ENCODE results near the gene EXTL2. TPM values are rescaled to one million over a fixed set of nuclear protein-coding genes. Genes with fewer than 3 reads are reported as not detected.

The EXTL2 gene
- total RNA-seq, 1 experiment from 2014 or later = 37.9 TPM

DNA sequence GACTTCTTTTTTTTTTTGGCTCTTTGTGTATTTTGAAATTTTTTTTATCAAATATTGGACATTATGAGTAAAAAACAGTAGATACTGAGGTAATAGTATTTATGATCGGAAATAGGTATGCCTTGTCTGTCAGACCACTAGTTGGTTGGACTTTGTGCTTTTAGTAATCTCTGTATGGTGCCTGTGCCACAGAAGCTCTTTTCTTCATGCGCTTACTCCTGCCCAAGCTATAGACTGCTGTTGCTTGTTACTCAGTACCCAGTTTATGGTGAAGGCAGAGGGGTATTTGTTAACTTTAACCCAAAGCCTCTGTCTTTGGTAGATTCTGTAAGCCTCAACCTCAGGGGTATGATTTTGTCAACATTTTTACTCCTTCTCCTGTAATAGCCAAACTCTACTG is 9.9 kb upstream of the EXTL2 start:
- H3K4me1 ChIP-seq (ENCODE audit: insufficient read depth, low read length) = no peaks in the 10 kb centered on the region
- no peak overlapping the region for H2AK5ac ChIP-seq (ENCODE audit: insufficient read length, low read length)
- H3K27me3 ChIP-seq (ENCODE audit: insufficient read depth, low read length) = no peaks in the 10 kb centered on the region
- no peak overlapping the region for H4K5ac ChIP-seq (ENCODE audit: insufficient read length, low read depth, low read length)
- no peak overlapping the region for H3K4me2 ChIP-seq (ENCODE audit: insufficient read depth, insufficient read length, low read length)
- H3K4ac ChIP-seq (ENCODE audit: low read depth, low read length) = no peak overlapping the region
- H2BK12ac ChIP-seq (ENCODE audit: insufficient read length, low read depth, low read length) = no peak overlapping the region
- Mint-ChIP-seq H3K4me3 (no peak overlapping the region), H3K27me3 (ENCODE audit: low read depth) (no peaks in the 10 kb centered on the region), H3K9me3 (peaks cover 0 to 3% of the 10 kb centered on the region in 2 experiments; a peak in 2 of 5 replicates), H3K27ac (no peak overlapping the region), H3K36me3 (ENCODE audit: insufficient read depth in 1 of 3, low read depth in 3 of 3) (peaks cover 23 to 54% (median 52%) of the 10 kb centered on the region in 3 experiments; a peak in 6 of 7 replicates), H3K4me1 (no peaks in the 10 kb centered on the region)
- no peak overlapping the region for H2BK120ac ChIP-seq (ENCODE audit: low read depth, low read length, poor library complexity, severe bottlenecking)
- no peak overlapping the region for H3K9ac ChIP-seq (ENCODE audit: extremely low read depth, insufficient read length, low read length)
- H4K91ac ChIP-seq (ENCODE audit: insufficient read length, low read depth, low read length) = no peak overlapping the region
- H2BK15ac ChIP-seq (ENCODE audit: low read depth, low read length) = no peak overlapping the region
- no peak overlapping the region for H2AFZ ChIP-seq (ENCODE audit: low read length)
- H3K18ac ChIP-seq (ENCODE audit: insufficient read length, low read depth, low read length) = no peak overlapping the region
- H3T11ph ChIP-seq (ENCODE audit: low read length) = no peak overlapping the region
- H3K23me2 ChIP-seq (ENCODE audit: insufficient read length, low read depth, low read length, poor library complexity, severe bottlenecking) = no peaks in the 10 kb centered on the region
- H3K56ac ChIP-seq (ENCODE audit: insufficient read length, low read depth, low read length) = no peak overlapping the region
- H3K27ac ChIP-seq (ENCODE audit: insufficient read length, low read depth, low read length) = no peak overlapping the region
- H3K23ac ChIP-seq (ENCODE audit: insufficient read length, low read depth, low read length) = no peak overlapping the region
- H3K14ac ChIP-seq (ENCODE audit: insufficient read depth, low read length) = no peak overlapping the region
- H4K8ac ChIP-seq (replicated peaks; ENCODE audit: insufficient read length, low read depth, low read length) = no peak overlapping the region
- H3K9me3 ChIP-seq (ENCODE audit: control insufficient read depth, low read depth, low read length) = no peaks in the 10 kb centered on the region
- peaks cover 3% of the 10 kb centered on the region for H3K79me1 ChIP-seq (ENCODE audit: insufficient read depth, low read depth, low read length, poor library complexity, severe bottlenecking)
- peaks cover 2% of the 10 kb centered on the region; the same call in 1 of the 2 replicates for H3K79me2 ChIP-seq (ENCODE audit: insufficient read depth, low read length)
- DNase-seq = no peak
- H4K20me1 ChIP-seq (ENCODE audit: control insufficient read depth, insufficient read depth, insufficient read length) = no peaks in the 10 kb centered on the region
- no CpG with 5 or more reads among the region's 2 CpGs for WGBS (ENCODE audit: extremely low coverage, insufficient read length, low lambda C conversion rate)
- no peak for TF ChIP-seq CTCF (conservative IDR thresholded peaks at IDR 0.05)
- H2BK5ac ChIP-seq (ENCODE audit: insufficient read length, low read length) = no peak overlapping the region
- no peak overlapping the region for H2BK20ac ChIP-seq (ENCODE audit: low read depth, low read length, poor library complexity, severe bottlenecking)
